ENCODE results near the gene GMDS.
"Not testable (repeated sequence)": the region's sequence is repeated elsewhere in the genome, so short reads cannot be mapped to it uniquely, and the experiment has no call there.

Gene GMDS

DNA sequence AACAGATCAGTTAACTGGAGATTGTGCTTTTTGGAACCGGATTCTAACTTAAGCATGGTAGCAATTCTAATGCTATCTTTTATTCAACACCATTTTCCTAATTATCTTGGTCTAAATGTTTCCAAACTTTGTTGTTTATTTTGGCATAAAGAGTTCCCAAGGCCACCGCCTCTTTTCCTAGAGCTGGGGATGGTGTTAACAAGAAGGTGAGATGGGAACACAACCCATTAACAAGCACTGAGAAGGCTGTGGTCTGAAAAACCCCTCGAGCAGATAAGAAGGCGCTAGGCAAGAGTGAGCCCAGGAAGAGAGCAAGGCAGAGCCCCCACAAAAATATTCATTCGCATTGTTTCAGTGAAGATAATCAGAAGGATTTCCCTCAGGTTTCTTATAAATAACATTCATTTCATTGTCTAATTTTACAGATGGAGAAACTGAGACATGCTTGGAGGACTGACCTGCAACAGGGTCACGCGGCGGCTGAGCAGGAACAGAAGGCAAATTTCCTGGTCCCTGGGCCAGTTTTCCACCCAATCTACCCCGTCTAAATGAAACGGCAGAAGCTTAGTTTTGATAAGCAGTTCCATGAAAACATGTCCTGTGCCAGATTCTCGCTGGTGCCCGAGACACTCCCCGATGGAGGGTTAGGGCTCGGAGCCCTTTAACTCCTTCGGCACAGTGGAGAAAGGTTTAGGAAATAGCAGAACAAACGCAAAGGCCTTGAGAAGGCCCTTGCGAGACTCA, 480.1 kb downstream of the GMDS start:
- DNase-seq, result no peak

DNA sequence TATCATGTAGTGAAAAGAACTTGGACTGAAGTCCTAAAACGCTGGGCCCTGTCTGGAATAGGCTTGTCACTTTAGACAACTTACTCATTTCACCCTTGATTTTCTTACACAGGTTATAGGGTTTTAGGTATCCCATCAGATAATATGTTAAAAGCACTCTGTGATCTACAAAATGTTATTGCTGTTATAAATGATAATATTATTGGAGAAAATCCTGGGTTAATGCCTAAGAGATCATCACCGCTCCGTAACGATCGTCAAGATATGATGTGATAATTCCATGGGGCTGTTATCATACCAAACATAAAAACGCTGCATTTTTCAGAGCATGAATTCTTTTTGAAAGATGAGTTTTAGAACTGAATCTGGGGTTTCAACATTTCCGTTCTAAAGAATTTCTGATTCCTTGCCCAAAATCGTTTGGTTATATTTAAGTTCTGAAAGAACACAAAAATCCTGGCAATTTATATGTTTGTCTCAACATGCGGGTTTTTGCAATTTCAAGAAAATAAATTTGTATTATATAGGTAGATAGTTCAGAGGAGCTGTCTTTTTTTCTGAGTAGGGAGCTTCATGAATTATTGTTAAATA, 480.9 kb downstream of the GMDS start:
- DNase-seq, result no peak

DNA sequence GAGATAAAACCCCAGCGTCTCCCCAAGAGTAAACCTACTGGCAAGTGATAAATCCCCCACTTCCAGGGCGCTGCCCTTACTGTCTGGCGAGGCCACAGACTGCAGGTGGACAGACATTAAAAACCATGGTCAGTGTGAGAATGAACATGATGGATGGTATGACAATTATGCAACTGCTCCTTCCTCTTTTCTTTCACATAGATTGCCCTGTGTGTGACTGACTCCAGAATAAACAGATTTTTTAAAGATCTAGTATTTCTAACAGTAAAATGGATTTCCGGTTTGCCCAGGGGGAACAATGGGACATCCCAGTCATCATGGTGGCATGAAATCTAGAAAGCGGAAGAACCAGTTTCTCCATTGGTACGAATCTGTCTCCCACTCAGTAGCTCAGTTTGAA, 482.0 kb downstream of the GMDS start:
- DNase-seq, result no peak

DNA sequence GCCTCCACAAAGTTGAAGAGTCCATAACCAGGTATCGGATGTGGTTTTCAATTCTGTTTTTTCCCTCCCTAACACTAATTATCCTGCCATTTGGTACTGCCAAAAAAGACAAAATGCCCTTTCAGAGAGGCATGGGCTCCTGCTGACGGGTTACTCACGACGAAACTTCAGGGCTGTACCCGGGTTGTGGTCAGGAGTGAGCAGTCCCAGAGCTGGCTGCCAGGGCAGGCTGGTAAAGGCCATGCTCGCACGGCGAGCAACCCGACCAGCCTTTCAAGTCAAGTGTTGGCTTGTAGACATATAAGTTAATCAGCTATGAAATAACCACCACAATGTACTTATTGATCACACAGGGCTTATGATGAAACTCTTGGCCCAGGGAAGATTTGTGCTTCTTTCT, 483.2 kb downstream of the GMDS start:
- DNase-seq, result peak in 1 of 14 donors; percentile 28

DNA sequence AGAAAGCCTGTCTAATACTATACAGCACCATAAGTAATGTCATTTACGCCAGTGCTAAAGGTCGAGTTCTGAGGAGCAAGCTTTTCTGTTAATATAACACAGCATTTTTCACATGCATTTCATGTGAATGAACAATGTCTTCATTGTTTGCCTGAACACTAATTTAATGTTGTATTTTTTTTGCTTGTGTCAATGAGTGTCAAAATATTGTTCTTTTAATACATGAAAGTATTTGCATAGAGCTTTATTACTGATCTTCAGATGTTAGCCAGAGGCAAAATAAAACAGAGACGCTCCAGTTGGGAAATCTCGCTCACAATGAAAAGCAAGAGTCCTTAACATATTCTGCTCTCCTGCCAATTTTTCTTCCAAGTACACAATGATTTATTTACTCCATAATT, 483.9 kb downstream of the GMDS start:
- DNase-seq, result no peak

DNA sequence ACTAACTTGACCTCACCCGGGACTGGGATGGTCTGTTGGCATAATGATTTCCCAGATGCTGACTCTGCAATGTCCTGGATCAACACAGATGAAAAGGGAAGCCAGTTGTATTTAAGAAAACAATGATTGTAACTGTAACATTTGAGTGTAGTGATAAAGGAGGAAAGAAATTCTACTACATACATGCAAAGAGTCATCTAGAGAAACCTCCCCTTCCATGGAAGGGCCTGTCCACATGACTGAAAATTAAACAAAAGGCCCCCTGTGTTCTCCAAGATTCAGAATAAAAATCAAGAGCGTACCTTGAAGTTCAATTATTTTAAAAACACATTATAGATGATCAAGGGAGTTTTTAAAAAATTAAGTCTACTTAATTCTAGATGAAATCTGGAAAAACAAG, 484.5 kb downstream of the GMDS start:
- no peak for DNase-seq

DNA sequence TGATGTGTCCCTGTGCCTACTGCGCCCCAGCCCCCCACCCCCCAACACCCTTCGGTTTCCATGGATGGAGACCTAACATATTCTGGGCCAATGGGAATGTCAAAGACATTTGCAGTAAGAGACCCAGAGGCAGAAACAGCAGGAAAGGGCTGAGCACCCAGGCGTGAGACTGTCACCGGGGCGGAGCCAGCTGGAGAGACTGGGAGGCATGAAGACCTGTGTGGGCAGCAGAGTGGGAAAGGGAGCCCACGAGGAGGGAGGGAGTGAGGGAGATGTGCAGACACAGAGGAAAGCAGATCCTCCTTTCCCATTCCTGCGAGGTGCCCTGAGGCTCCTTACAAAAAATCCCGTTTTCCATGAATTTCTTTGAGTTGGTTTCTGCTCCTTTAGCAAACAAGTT, 485.5 kb downstream of the GMDS start:
- DNase-seq, result no peak

DNA sequence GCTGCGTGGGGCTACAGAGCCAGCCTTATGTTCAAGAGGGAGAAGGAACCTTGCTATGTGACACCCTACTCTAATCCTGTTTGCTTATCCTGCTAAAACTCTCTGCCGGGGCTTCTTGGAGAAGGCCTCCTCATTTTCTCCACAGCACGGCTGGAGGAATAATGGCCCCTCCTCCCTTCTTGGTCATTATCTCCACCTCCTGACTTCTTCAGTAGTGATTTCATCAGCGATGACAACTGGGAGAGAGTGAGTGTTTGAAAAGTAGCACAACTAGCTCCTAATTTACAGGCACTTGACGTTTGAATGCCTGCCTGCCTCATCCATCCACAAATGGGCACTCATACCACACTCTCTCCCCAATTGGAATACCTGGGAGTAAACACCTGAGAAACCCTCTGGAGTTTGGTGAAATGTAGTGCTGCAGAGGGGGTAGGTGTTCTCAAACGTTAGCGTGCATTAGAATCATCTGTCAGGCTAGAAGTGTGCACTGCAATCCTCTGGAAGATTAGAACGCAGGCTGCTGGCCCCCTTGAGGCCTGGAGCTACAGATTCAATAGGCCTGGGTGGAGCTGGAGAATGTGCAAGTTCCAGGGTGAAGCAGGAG, 487.2 kb downstream of the GMDS start:
- DNase-seq, result no peak

DNA sequence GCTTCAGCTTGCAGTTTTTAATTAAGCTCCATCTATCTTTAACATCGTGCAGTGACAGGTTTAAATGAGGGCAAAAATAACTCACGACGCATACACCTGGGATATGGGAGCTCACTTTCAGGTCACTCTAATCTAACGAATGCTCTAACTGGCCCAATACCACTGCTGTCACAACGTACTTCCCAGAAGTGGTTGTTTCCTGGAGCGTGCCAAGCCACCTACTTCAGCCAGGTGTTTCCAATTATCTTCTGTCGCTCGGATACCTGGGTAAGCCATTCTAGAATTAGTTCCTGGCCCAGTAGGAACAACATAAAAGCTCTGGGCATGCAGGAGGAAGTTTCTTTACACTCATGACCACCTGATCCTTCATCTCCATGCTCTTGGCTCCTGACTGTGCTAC, 488.3 kb downstream of the GMDS start:
- no peak for DNase-seq

DNA sequence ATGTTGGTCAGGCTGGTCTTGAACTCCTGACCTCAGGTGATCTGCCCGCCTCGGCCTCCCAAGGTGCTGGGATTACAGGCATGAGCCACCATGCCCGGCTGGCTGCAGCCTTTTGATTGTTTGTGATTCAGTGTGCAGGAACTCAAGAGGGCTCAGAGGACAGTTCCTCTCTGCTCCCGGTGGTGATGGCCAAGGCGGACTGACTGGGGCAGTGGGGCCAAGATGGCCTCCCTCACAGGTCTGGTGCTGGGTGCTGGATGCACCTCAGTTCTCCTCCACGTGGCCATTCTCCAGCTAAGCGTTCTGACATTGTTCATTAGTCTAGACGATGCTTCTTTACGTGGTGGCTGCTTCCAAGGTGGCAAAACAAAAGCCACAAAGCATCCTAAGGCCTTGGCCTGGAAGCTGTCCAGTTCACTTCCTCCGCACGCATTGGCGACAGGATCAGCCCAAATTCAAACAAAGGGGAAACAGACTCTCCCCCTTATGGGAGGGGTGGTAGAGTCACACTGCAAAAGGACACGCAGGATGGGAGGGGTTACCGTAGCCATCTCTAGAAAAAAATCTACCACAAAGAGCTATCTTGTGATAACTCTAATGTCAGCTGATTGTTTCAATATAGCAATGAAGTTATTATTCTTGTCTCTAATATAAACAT, 488.8 kb downstream of the GMDS start:
- DNase-seq, result no peak

DNA sequence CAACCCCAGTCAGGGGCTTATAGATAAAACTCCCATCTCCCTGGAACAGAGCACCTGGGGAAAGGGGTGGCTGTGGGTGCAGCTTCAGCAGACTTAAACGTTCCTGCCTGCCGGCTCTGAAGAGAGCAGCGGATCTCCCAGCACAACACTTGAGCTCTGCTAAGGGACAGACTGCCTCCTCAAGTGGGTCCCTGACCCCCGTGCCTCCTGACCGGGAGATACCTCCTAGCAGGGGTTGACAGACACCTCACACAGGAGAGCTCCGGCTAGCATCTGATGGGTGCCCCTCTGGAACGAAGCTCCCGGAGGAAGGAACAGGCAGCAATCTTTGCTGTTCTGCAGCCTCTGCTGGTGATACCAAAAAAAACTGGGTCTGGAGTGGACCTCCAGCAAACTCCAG, 494.3 kb downstream of the GMDS start:
- DNase-seq, result not testable (repeated sequence)

DNA sequence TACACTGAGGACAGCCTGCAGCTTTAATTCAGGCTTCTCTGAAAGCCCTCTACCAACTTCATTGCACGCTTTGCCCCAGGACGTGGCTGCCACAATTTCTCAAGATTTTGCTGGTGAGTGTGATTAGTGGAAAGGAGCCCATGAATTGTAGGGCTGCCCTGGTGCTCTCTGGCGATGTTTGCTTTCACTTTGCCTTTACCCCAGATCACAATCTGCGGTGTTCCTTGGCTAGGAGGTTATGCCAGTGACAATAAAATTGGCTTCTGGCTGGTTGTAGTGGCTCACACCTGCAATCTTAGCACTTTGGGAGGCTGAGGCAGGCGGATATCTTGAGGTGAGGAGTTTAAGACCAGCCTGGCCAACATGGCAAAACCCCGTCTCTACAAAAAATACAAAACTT, 496.4 kb downstream of the GMDS start:
- DNase-seq, result no peak

DNA sequence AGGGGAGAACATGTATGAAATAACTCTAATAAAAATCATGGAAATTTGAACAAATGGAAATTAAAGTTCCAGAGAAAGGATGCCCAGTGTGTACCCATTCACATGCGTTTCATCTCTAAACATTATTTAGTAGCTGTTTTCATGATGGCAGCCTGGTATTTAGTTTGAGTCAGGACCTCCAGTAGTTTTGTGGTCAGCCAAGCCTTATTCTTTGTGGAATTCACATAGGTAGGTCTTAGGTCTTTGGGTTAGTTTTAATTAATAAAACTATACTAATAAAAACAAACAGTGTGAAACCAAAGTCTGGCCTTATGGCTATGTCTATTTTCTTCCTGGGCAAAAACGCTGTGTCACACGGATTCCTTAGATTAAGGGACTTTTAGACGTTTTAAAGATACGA, 497.9 kb downstream of the GMDS start:
- DNase-seq, result no peak

DNA sequence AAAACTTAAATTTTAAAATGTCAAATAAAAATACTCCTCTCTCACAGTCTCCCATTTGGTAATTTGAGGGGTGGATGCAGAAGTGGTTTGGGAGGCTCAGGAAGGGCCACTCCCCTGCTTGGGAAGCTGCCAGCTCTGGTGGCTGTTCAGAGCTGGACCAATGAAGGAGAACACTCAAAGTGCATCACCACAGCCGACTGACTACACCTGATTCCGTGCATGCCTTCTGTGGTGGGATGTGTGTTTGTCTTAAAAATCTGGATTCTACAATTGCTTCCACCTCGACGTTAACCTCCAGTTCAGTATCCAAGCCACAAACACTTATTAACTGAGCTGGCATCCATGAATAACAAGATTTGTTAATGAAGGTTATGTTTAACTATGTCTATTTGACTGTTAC, 498.4 kb downstream of the GMDS start:
- DNase-seq, result no peak

DNA sequence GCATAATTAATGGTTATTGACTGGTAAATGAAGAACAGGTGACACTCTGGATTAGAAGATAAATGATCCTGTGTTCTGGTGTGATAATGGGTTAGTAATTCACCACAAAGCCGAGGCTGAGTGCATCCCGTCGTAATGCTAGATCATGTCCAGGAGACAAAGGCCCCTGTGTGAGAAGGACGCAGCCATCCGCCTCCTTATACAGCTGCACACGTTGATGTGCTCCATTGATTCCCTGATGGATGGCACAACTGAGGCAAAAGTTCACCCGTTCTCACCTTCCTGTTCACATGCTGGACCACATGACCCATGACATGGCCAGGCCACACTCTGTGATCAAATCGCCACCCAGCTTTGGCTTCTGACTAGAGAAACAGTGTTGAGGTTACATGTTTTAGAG, 499.6 kb downstream of the GMDS start:
- no peak for DNase-seq

DNA sequence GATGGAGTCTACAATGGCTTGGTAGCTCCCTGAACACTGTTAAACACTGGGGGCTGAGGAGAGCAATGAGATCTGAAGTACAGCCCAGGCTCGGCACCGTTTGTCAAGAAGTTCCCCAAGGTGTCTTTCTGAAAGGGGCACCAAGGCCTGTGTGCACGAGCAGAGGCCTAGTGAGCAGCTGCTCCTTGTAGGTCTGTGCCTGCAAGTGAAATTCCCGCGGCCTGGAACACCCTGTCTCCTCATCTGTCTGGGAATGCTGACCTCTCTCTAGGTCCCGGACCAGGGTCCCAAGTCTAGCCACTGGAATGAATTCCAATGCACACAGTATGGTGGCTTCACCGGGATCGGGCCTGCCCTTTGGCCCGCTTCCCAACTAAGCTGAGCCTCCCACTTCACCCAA, 500.9 kb downstream of the GMDS start:
- no peak for DNase-seq

DNA sequence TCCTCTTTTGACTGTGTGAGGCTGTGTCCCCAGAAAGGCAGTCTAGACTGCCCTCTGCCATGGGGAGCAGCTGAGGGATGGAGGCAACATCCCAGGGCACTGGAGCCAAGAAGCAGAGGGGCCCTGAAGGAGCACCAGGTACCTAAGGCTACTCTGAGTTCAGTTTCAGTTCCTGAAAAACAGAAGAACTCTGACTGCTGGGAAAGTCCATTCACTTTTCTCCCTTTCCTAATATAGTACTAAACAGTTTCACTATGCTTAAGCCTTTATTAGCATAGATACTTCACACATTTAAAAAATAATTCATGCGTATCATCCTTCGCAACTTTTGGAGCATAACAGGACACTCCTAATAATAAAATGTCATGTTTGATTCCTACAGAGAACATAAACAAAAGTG, 505.7 kb downstream of the GMDS start:
- no peak for DNase-seq

DNA sequence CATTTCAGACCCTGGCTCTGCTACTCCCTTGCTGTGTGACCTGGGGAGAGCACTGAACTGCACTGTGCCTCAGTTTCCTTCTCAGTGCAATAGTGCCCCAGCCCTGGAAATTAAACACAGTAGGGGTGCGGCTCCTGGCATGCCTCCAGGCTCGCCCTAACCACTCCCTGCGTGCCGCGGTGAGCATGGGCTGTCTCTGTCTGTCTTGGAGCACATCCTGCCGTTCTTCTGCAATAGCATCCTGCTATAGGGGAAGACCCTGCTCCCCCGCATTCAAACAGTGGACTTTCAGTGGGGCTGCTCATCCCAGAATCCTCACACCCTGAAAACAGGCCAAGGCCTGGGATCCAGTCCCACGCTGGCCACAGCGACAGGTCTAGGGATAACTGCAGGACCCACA, 506.2 kb downstream of the GMDS start:
- no peak for DNase-seq

DNA sequence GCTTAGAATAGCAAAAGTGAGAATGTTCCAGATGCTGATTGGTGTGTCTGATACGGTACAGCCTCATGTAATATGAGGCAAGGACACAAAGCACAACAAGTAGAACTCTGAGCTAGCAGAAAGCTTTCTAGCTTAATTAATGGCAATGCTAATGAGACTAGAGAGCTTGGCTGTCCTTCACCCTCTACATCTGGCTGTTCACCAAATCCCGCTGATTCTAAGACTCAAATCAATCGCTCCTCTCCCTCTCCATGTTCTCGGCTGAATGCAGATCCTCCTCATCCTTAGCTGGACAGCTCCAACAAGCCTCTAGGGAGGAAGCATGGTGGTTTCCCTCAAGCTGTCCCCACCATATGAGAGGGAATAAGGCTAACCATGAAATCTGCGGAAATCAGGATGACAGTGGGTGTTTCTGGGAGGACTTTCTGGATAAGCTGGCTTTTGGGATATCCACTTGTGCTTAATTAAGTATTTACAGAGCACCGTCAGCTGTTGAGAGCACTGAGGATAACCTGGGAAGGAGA, 506.8 kb downstream of the GMDS start:
- no peak for DNase-seq

DNA sequence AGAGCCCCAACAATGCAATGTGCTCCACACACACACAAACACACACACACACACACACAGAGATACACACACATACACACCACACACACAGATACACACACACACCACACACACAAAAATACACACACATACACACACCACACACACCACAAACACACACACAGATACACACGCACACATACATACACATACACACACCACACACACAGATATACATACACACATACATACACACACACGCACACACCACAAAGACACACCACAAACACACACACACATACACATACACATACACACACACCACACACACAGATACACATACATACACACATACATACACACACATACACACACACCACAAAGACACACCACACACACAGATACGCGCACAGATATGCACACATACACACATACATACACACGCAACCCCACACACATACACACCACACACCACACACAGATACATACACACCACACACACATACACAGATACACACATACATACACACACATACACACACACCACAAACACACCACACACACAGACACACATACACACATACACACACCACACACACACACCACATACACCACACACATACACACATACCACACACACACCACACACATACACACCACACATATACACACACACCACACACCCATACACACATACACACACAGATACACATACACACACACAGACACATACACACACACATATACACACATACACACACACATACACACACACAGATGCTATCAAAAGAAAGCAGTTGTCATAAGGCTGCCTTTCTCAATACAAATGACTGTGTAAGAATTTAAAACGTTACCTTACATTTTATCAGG, 507.7 kb downstream of the GMDS start:
- DNase-seq, result no peak

DNA sequence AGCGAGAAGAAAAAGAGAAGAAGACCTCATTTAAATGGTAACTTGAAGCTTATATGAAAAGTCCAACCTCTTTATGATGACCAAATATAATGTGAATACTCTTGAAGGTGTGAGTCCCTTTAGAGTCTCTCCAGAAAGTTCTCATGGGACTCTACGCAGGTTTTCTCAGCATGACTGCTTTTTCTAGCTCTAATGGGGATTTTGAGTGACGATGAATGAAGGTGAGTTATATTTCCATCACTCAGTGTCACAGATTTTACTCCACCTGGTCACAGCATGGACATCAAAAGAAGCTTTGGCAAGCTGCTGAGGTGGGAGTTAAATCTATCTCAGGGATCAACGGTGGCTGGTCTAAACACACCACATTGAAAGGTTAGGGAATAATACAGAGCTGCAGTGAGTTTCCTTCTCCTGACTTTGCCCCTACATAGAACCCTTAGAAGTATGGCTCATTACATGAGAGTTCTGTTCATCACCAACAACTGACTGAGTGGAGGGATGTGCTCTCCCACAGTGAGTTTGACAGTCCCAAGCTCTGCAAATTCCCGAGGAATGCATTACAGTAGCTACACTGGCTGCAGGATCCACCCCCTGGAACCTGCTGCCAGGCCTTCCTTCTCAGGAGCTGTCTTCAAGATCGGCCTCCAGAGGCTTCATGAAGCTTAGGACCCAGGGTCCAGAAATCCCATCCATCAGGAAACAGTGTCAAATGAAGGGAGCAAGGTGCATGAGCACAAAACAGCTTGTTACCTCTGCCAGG, 508.9 kb downstream of the GMDS start:
- DNase-seq, result no peak

All from C1 segment of cervical spinal cord (tissue), 14 donors.